ENCODE measurements around the gene TRA2A. TPM values are rescaled to one million over a fixed set of nuclear protein-coding genes. Genes with fewer than 3 reads are reported as not detected.

The TRA2A gene
- total and polyA plus RNA-seq, 9 of the 15 experiments (the other 6 are each of a cell fraction or from before 2014, with no cell fraction given) = 22.7 to 210 (median 73.9) TPM

DNA sequence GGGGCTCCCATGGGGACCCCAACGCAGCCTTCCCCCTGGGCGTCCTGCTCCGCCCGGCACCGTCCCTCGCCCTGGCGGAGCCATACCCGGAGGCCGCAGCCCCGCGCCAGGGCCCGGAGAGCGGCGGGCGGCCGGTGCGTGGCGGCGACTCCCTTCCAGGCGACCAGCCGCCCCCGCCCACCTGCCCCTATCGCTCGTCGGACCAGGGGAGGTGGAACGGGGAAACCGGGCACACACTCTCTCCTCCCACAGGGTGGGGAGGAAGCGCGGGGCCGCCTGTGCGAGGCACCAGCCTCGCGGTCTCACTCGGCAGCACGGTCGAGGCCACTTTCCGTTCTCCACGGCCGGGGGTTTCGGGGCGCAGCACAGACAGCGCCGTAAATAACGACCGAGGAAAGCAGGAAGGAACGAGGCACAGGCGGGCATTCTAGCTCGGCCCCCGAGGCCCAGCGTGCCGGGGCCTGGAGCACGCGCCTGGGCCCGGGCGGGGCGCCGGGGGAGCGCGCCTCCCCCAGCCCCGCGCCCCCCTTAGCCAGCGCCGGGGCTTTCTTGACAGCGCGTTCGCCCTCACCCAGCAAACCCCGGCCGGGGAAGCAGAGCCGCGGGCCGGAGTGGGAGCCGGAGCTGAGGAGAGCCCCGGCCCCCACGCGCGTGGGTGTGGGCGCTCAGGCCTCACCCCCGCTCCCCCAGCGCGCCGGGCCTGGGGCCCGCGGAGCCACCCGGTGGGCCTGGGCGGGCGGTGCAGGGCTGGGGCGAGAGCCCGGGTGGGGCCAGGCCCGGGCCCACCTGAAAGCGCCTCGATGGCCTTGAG lies 62.4 kb downstream of the TRA2A start (continued):
- TF ChIP-seq, protein P1, sequence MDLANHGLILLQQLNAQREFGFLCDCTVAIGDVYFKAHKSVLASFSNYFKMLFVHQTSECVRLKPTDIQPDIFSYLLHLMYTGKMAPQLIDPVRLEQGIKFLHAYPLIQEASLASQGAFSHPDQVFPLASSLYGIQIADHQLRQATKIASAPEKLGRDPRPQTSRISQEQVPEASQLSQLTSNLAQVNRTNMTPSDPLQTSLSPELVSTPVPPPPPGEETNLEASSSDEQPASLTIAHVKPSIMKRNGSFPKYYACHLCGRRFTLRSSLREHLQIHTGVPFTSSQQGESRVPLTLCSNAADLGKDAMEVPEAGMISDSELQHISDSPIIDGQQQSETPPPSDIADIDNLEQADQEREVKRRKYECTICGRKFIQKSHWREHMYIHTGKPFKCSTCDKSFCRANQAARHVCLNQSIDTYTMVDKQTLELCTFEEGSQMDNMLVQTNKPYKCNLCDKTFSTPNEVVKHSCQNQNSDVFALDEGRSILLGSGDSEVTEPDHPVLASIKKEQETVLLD (IDR thresholded peaks at IDR 0.05) = no peak
- TF ChIP-seq, protein P2, sequence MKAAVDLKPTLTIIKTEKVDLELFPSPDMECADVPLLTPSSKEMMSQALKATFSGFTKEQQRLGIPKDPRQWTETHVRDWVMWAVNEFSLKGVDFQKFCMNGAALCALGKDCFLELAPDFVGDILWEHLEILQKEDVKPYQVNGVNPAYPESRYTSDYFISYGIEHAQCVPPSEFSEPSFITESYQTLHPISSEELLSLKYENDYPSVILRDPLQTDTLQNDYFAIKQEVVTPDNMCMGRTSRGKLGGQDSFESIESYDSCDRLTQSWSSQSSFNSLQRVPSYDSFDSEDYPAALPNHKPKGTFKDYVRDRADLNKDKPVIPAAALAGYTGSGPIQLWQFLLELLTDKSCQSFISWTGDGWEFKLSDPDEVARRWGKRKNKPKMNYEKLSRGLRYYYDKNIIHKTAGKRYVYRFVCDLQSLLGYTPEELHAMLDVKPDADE (conservative IDR thresholded peaks at IDR 0.05; ENCODE audit: control insufficient read depth, low read depth, low read length) = 0 out of 2 replicates have a peak, but pooled peaks have one; percentile 49
- TF ChIP-seq RHOXF2B (CRISPR knock-in tag; conservative IDR thresholded peaks at IDR 0.05) (no peak), MCM2 (IDR thresholded peaks at IDR 0.05; ENCODE audit: low read depth) (no peak), ZNF75A (CRISPR knock-in tag; IDR thresholded peaks at IDR 0.05) (no peak), ZBTB1 (CRISPR knock-in tag; IDR thresholded peaks at IDR 0.05; ENCODE audit: borderline replicate concordance, low read depth) (peak; percentile 54; the same call in 1 of the 2 replicates), WHSC1 (IDR thresholded peaks at IDR 0.05; ENCODE audit: low read length) (no peak), TRIM24 (IDR thresholded peaks at IDR 0.05) (no peak), ZC3H4 (CRISPR knock-in tag; IDR thresholded peaks at IDR 0.05; ENCODE audit: borderline replicate concordance) (peak; percentile 77; the same call in 1 of the 2 replicates), HMGN3 (IDR thresholded peaks at IDR 0.05; ENCODE audit: borderline replicate concordance, extremely low read depth, insufficient read length, low read depth, low read length) (peak; percentile 68), POLR2AphosphoS5 (IDR thresholded peaks at IDR 0.05; ENCODE audit: control insufficient read depth, insufficient read depth, low read depth, low read length) (peak; percentile 49; the same call in 1 of the 2 replicates), HDAC2 (IDR thresholded peaks at IDR 0.05) (no peak), SAP30 (IDR thresholded peaks at IDR 0.05; ENCODE audit: borderline replicate concordance, insufficient read depth, low read depth, low read length, poor library complexity, severe bottlenecking) (peak; percentile 63), HNRNPUL1 (IDR thresholded peaks at IDR 0.05; ENCODE audit: low read length) (no peak), NFIX (CRISPR knock-in tag; IDR thresholded peaks at IDR 0.05; ENCODE audit: low read depth) (no peak), PML (IDR thresholded peaks at IDR 0.05; ENCODE audit: low read length) (0 out of 2 replicates have a peak, but pooled peaks have one; percentile 18)
- TF ChIP-seq, protein P3, sequence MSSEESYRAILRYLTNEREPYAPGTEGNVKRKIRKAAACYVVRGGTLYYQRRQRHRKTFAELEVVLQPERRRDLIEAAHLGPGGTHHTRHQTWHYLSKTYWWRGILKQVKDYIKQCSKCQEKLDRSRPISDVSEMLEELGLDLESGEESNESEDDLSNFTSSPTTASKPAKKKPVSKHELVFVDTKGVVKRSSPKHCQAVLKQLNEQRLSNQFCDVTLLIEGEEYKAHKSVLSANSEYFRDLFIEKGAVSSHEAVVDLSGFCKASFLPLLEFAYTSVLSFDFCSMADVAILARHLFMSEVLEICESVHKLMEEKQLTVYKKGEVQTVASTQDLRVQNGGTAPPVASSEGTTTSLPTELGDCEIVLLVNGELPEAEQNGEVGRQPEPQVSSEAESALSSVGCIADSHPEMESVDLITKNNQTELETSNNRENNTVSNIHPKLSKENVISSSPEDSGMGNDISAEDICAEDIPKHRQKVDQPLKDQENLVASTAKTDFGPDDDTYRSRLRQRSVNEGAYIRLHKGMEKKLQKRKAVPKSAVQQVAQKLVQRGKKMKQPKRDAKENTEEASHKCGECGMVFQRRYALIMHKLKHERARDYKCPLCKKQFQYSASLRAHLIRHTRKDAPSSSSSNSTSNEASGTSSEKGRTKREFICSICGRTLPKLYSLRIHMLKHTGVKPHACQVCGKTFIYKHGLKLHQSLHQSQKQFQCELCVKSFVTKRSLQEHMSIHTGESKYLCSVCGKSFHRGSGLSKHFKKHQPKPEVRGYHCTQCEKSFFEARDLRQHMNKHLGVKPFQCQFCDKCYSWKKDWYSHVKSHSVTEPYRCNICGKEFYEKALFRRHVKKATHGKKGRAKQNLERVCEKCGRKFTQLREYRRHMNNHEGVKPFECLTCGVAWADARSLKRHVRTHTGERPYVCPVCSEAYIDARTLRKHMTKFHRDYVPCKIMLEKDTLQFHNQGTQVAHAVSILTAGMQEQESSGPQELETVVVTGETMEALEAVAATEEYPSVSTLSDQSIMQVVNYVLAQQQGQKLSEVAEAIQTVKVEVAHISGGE (CRISPR knock-in tag; IDR thresholded peaks at IDR 0.05) = no peak
- TF ChIP-seq, protein P4, sequence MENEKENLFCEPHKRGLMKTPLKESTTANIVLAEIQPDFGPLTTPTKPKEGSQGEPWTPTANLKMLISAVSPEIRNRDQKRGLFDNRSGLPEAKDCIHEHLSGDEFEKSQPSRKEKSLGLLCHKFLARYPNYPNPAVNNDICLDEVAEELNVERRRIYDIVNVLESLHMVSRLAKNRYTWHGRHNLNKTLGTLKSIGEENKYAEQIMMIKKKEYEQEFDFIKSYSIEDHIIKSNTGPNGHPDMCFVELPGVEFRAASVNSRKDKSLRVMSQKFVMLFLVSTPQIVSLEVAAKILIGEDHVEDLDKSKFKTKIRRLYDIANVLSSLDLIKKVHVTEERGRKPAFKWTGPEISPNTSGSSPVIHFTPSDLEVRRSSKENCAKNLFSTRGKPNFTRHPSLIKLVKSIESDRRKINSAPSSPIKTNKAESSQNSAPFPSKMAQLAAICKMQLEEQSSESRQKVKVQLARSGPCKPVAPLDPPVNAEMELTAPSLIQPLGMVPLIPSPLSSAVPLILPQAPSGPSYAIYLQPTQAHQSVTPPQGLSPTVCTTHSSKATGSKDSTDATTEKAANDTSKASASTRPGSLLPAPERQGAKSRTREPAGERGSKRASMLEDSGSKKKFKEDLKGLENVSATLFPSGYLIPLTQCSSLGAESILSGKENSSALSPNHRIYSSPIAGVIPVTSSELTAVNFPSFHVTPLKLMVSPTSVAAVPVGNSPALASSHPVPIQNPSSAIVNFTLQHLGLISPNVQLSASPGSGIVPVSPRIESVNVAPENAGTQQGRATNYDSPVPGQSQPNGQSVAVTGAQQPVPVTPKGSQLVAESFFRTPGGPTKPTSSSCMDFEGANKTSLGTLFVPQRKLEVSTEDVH (IDR thresholded peaks at IDR 0.05; ENCODE audit: low read depth, partially characterized antibody) = no peak

All from K562 (cell line).